ENCODE measurements around the gene RIMBP3C. TPM values are rescaled to one million over a fixed set of nuclear protein-coding genes. Genes with fewer than 3 reads are reported as not detected.
A peak's percentile ranks its signal among the peaks of the same experiment; 100 is the strongest.
"Not testable (repeated sequence)": the region's sequence is repeated elsewhere in the genome, so short reads cannot be mapped to it uniquely, and the experiment has no call there.

The RIMBP3C gene
- polyA plus RNA-seq, 1 donor (not counting 4 experiments of a cell fraction or from before 2014, with no cell fraction given), result 0.01 TPM

DNA sequence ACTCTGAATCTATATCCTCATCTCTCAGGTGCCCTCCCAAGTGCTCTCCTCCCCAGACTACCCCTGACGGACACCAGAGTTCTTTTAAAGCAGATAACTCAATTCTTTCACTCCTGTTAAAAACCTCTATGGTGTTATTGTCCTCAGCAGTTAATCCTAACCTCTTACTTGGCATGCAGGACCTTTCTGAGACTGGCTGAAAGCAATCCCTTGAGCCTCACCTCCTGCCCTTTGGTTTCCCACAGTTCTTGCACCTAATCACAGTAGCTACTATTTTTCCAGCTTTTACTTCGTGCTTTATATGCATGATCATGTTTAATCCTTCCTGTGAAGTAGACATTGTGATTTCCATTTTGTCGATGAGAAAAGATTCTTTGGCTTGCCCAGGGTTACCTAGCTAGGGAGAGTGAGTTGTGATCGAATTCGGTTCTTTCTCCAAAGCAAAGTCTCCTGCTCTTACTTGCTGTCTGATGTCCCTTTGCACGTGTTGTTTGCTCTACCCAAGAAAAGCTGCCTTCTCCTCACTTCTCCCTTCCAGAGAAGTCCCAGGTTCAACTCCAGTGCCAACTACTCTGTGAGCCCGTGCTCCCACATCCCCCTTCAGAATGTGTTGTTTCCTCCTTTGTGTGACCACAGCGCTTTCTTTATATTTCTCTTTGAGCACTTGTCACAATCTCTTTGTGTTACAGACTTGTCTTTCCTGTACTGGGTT lies 18.4 kb upstream of the RIMBP3C start:
- dilution Hi-C loops (cut with MboI; ENCODE audit: extremely low pct_ligation_motif_present, low sequenced_read_pairs), result no loop called here

DNA sequence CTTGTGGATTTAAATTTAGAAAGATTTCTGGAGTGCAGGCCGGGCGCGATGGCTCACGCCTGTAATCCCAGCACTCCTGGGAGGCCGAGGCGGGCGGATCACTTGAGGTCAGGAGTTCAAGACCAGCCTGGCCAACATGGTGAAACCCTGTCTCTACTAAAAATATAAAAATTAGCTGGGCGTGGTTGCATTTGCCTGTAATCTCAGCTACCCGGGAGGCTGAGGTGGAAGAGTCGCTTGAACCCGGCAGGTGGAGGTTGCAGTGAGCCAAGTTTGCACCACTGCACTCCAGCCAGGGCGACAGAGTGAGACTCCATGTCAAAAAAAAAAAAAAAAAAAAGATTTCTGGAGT lies 17.8 kb upstream of the RIMBP3C start:
- H3K27me3 ChIP-seq (ENCODE audit: control insufficient read depth, extremely low read depth, insufficient read depth, low read length); DNase-seq (ENCODE audit: low read depth, low spot score); FAIRE-seq; H3K9me3 ChIP-seq (ENCODE audit: control insufficient read depth, low read depth, low read length); H2AFZ ChIP-seq (ENCODE audit: control insufficient read depth, low read length); dilution Hi-C loops (cut with MboI; ENCODE audit: extremely low pct_ligation_motif_present, low sequenced_read_pairs): not testable (repeated sequence)
- Histone ChIP-seq H3K4me1 (ENCODE audit: control insufficient read depth, extremely low read depth, insufficient read depth, low read length) (peaks cover 35% of the 10 kb centered on the region), H3K9ac (ENCODE audit: control insufficient read depth, extremely low read depth, insufficient read depth, low read length) (peak overlapping the region; percentile 98), H3K4me3 (ENCODE audit: control insufficient read depth in 2 of 3, extremely low read depth in 1 of 3, insufficient read depth in 2 of 3, low read depth in 1 of 3, low read length in 3 of 3) (peak overlapping the region; percentile 79 to 83 (median 79)), H3K36me3 (ENCODE audit: control insufficient read depth in 2 of 2, extremely low read depth in 1 of 2, insufficient read depth in 2 of 2, low read length in 2 of 2) (peaks cover 5 to 23% of the 10 kb centered on the region in 2 experiments), H4K20me1 (ENCODE audit: control insufficient read depth, extremely low read depth, insufficient read depth, low read length) (peaks cover 48% of the 10 kb centered on the region), H3K4me2 (ENCODE audit: control insufficient read depth, extremely low read depth, insufficient read depth, low read depth, low read length) (peak overlapping the region; percentile 97), H3K79me2 (ENCODE audit: control insufficient read depth, insufficient read depth, low read length) (peaks cover 65% of the 10 kb centered on the region), H3K9me1 (ENCODE audit: control insufficient read depth, extremely low read depth, insufficient read depth, low read length) (peaks cover 14% of the 10 kb centered on the region), H3K27ac (ENCODE audit: control insufficient read depth, insufficient read depth, low read length) (peak overlapping the region; percentile 93)

More for the DNA sequence above, 18.4 kb upstream of the RIMBP3C start:
- no peak for TF ChIP-seq EZH2 (IDR thresholded peaks at IDR 0.05; ENCODE audit: low read length)
- TF ChIP-seq, protein P1, sequence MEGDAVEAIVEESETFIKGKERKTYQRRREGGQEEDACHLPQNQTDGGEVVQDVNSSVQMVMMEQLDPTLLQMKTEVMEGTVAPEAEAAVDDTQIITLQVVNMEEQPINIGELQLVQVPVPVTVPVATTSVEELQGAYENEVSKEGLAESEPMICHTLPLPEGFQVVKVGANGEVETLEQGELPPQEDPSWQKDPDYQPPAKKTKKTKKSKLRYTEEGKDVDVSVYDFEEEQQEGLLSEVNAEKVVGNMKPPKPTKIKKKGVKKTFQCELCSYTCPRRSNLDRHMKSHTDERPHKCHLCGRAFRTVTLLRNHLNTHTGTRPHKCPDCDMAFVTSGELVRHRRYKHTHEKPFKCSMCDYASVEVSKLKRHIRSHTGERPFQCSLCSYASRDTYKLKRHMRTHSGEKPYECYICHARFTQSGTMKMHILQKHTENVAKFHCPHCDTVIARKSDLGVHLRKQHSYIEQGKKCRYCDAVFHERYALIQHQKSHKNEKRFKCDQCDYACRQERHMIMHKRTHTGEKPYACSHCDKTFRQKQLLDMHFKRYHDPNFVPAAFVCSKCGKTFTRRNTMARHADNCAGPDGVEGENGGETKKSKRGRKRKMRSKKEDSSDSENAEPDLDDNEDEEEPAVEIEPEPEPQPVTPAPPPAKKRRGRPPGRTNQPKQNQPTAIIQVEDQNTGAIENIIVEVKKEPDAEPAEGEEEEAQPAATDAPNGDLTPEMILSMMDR (optimal IDR thresholded peaks at IDR 0.05 in 1 of 3, IDR thresholded peaks at IDR 0.05 in 1 of 3, conservative IDR thresholded peaks at IDR 0.05 in 1 of 3; ENCODE audit: extremely low read depth in 1 of 3, insufficient read depth in 2 of 3, low read length in 3 of 3), result no peak
- no peak overlapping the region for H3K27ac ChIP-seq (ENCODE audit: control insufficient read depth, insufficient read depth, low read length)
- H3K36me3 ChIP-seq (ENCODE audit: control insufficient read depth in 2 of 2, extremely low read depth in 1 of 2, insufficient read depth in 2 of 2, low read length in 2 of 2), result peaks cover 5 to 23% of the 10 kb centered on the region in 2 experiments
- no peak for FAIRE-seq
- H2AFZ ChIP-seq (ENCODE audit: control insufficient read depth, low read length), result no peak overlapping the region
- peaks cover 40% of the 10 kb centered on the region for H3K4me1 ChIP-seq (ENCODE audit: control insufficient read depth, extremely low read depth, insufficient read depth, low read length)
- no peaks in the 10 kb centered on the region for H3K9me3 ChIP-seq (ENCODE audit: control insufficient read depth, low read depth, low read length)
- H3K9ac ChIP-seq (ENCODE audit: control insufficient read depth, extremely low read depth, insufficient read depth, low read length), result peak overlapping the region; percentile 98
- H3K79me2 ChIP-seq (ENCODE audit: control insufficient read depth, insufficient read depth, low read length), result peaks cover 70% of the 10 kb centered on the region
- peaks cover 18% of the 10 kb centered on the region for H3K9me1 ChIP-seq (ENCODE audit: control insufficient read depth, extremely low read depth, insufficient read depth, low read length)
- no peaks in the 10 kb centered on the region for H3K27me3 ChIP-seq (ENCODE audit: control insufficient read depth, extremely low read depth, insufficient read depth, low read length)
- H4K20me1 ChIP-seq (ENCODE audit: control insufficient read depth, extremely low read depth, insufficient read depth, low read length), result peaks cover 54% of the 10 kb centered on the region
- peak overlapping the region; percentile 20 to 83 (median 79) for H3K4me3 ChIP-seq (ENCODE audit: control insufficient read depth in 2 of 3, extremely low read depth in 1 of 3, insufficient read depth in 2 of 3, low read depth in 1 of 3, low read length in 3 of 3)
- H3K4me2 ChIP-seq (ENCODE audit: control insufficient read depth, extremely low read depth, insufficient read depth, low read depth, low read length), result peak overlapping the region; percentile 97
- no peak for DNase-seq (ENCODE audit: low read depth, low spot score)
